Measurements from ENCODE around the gene KIAA1671. TPM values are rescaled to one million over a fixed set of nuclear protein-coding genes. Genes with fewer than 3 reads are reported as not detected.

The KIAA1671 gene
- polyA plus RNA-seq, 1 donor from 2014 or later: 3.0 TPM

DNA sequence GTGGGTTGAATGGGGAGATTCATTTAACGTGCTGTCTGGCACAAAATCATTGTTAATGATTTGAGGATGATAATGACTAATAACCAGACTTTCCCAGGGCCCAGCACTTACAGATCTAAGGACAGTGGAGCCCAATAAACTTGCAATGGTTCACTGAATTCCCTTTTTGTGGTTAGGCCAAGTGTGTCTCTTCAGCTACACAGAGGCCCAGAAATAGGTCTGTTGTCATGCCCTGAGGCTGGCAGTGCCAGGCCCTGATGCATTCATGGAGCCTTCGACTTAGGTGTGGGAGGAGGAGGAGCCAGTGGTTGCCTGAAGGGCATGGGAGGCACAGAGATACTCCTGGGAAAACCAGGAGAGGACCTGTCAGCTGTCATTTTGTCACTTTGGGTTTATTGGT is 56.1 kb downstream of the KIAA1671 start:
- TF ChIP-seq SMC3 (conservative IDR thresholded peaks at IDR 0.05; ENCODE audit: poor library complexity): no peak
- no peak for TF ChIP-seq EZH2 (IDR thresholded peaks at IDR 0.05; ENCODE audit: borderline replicate concordance, insufficient read depth, low read length, poor library complexity, severe bottlenecking)
- TF ChIP-seq, protein P1, sequence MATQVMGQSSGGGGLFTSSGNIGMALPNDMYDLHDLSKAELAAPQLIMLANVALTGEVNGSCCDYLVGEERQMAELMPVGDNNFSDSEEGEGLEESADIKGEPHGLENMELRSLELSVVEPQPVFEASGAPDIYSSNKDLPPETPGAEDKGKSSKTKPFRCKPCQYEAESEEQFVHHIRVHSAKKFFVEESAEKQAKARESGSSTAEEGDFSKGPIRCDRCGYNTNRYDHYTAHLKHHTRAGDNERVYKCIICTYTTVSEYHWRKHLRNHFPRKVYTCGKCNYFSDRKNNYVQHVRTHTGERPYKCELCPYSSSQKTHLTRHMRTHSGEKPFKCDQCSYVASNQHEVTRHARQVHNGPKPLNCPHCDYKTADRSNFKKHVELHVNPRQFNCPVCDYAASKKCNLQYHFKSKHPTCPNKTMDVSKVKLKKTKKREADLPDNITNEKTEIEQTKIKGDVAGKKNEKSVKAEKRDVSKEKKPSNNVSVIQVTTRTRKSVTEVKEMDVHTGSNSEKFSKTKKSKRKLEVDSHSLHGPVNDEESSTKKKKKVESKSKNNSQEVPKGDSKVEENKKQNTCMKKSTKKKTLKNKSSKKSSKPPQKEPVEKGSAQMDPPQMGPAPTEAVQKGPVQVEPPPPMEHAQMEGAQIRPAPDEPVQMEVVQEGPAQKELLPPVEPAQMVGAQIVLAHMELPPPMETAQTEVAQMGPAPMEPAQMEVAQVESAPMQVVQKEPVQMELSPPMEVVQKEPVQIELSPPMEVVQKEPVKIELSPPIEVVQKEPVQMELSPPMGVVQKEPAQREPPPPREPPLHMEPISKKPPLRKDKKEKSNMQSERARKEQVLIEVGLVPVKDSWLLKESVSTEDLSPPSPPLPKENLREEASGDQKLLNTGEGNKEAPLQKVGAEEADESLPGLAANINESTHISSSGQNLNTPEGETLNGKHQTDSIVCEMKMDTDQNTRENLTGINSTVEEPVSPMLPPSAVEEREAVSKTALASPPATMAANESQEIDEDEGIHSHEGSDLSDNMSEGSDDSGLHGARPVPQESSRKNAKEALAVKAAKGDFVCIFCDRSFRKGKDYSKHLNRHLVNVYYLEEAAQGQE (IDR thresholded peaks at IDR 0.05; ENCODE audit: borderline replicate concordance): no peak
- TF ChIP-seq CTCF (IDR thresholded peaks at IDR 0.05; ENCODE audit: poor library complexity, severe bottlenecking): no peak
- no peak for TF ChIP-seq RAD21 (conservative IDR thresholded peaks at IDR 0.05)
- TF ChIP-seq MXI1 (conservative IDR thresholded peaks at IDR 0.05; ENCODE audit: poor library complexity, severe bottlenecking): no peak
- no peak for TF ChIP-seq POLR2AphosphoS5 (IDR thresholded peaks at IDR 0.05)
- TF ChIP-seq EP300 (conservative IDR thresholded peaks at IDR 0.05; ENCODE audit: poor library complexity, severe bottlenecking): no peak
- TF ChIP-seq TAF1 (IDR thresholded peaks at IDR 0.05; ENCODE audit: low read depth): no peak
- Histone ChIP-seq H3K9ac (ENCODE audit: low read length) (no peak overlapping the region), H4K20me1 (ENCODE audit: insufficient read depth) (no peaks in the 10 kb centered on the region), H3K27ac (ENCODE audit: low read length) (no peak overlapping the region), H3K9me3 (ENCODE audit: low read length) (no peaks in the 10 kb centered on the region), H3K9me2 (ENCODE audit: insufficient read depth, low read length) (no peaks in the 10 kb centered on the region), H3K27me3 (ENCODE audit: insufficient read depth, low read depth, low read length) (no peaks in the 10 kb centered on the region), H3K79me2 (replicated peaks; ENCODE audit: insufficient read depth, low read length) (no peaks in the 10 kb centered on the region), H3K36me3 (ENCODE audit: insufficient read depth, low read length) (no peaks in the 10 kb centered on the region), H3F3A (ENCODE audit: insufficient read depth, low read length, poor library complexity, severe bottlenecking) (no peaks in the 10 kb centered on the region), H3K4me3 (ENCODE audit: low read length) (no peak overlapping the region), H2AFZ (ENCODE audit: low read depth, low read length) (no peak overlapping the region), H3K4me2 (ENCODE audit: low read length) (no peak overlapping the region)

DNA sequence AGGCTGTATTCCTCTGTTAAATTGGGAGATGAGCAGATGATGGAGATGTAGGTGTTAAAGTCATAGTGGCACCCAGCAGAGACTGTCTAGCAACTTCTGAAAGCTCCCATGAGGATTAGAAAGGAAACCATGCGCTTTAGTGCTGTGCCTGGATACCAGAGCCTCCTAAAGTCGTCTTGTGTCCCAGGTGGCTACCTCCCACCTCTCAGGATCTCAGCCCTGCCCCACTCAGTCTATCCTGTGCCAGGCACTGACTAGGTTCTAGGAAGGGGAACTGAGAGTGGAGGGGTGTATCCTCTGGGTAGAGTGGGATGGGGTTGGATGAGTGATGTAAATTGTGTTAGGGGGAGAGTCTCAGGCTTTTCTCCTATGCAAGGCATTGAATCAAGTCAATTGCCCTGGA is 60.2 kb downstream of the KIAA1671 start:
- Histone ChIP-seq H4K20me1 (ENCODE audit: insufficient read depth) (no peaks in the 10 kb centered on the region), H3K4me2 (ENCODE audit: low read length) (no peak overlapping the region), H3K27me3 (ENCODE audit: insufficient read depth, low read depth, low read length) (no peaks in the 10 kb centered on the region), H3K36me3 (ENCODE audit: insufficient read depth, low read length) (no peaks in the 10 kb centered on the region), H3K27ac (ENCODE audit: low read length) (no peak overlapping the region), H3F3A (ENCODE audit: insufficient read depth, low read length, poor library complexity, severe bottlenecking) (no peaks in the 10 kb centered on the region), H3K79me2 (replicated peaks; ENCODE audit: insufficient read depth, low read length) (no peaks in the 10 kb centered on the region), H3K9me3 (ENCODE audit: low read length) (no peaks in the 10 kb centered on the region), H3K9me2 (ENCODE audit: insufficient read depth, low read length) (no peaks in the 10 kb centered on the region), H3K9ac (ENCODE audit: low read length) (no peak overlapping the region), H3K4me3 (ENCODE audit: low read length) (no peak overlapping the region), H2AFZ (ENCODE audit: low read depth, low read length) (no peak overlapping the region)
- TF ChIP-seq EZH2 (IDR thresholded peaks at IDR 0.05; ENCODE audit: borderline replicate concordance, insufficient read depth, low read length, poor library complexity, severe bottlenecking) (no peak), POLR2AphosphoS5 (IDR thresholded peaks at IDR 0.05) (no peak), SMC3 (conservative IDR thresholded peaks at IDR 0.05; ENCODE audit: poor library complexity) (no peak), CTCF (IDR thresholded peaks at IDR 0.05; ENCODE audit: poor library complexity, severe bottlenecking) (no peak), EP300 (conservative IDR thresholded peaks at IDR 0.05; ENCODE audit: poor library complexity, severe bottlenecking) (no peak), TAF1 (IDR thresholded peaks at IDR 0.05; ENCODE audit: low read depth) (no peak), RAD21 (conservative IDR thresholded peaks at IDR 0.05) (no peak), MXI1 (conservative IDR thresholded peaks at IDR 0.05; ENCODE audit: poor library complexity, severe bottlenecking) (no peak)
- TF ChIP-seq, protein P1 (IDR thresholded peaks at IDR 0.05; ENCODE audit: borderline replicate concordance): no peak
